K562 (cell line): Measurements from ENCODE around the gene CBFA2T2. TPM values are rescaled to one million over a fixed set of nuclear protein-coding genes. Genes with fewer than 3 reads are reported as not detected.
A peak's percentile ranks its signal among the peaks of the same experiment; 100 is the strongest.

ENCODE experiments used
- ARID4B ChIP-seq: sonication (generic); formaldehyde crosslinking; IDR thresholded peaks from 2 replicates; pipeline ENCODE4 v1.8.0; 2022; ENCODE audit warnings: mild to moderate bottlenecking, missing genetic modification reagents
- GATAD2B ChIP-seq: fragments of 450-650 bp; IDR thresholded peaks from 2 replicates; pipeline ENCODE4 v1.6.1; 2017; ENCODE audit warnings: mild to moderate bottlenecking, borderline replicate concordance
- HNRNPH1 ChIP-seq: fragments of 200-400 bp; formaldehyde crosslinking; optimal IDR thresholded peaks from 2 replicates; pipeline ENCODE3; 2017; ENCODE audit warnings: low read depth, mild to moderate bottlenecking, low read length, moderate library complexity
- KHSRP ChIP-seq: fragments of 450-650 bp; IDR thresholded peaks from 2 replicates; pipeline ENCODE4 v1.6.1; 2017
- MBD2 ChIP-seq: sonication (generic); IDR thresholded peaks from 2 replicates; pipeline ENCODE4 v1.6.1; 2016; ENCODE audit warnings: low read depth, borderline replicate concordance
- RAD51 ChIP-seq: fragments of 450-650 bp; IDR thresholded peaks from 2 replicates; pipeline ENCODE4 v1.7.1; 2016; ENCODE audit warnings: low read depth, mild to moderate bottlenecking, borderline replicate concordance
- SIN3B ChIP-seq: fragments of 450-650 bp; IDR thresholded peaks from 2 replicates; pipeline ENCODE4 v1.6.1; 2017; ENCODE audit warnings: low read depth, mild to moderate bottlenecking, moderate library complexity
- SREBF2 ChIP-seq: sonication (generic); formaldehyde crosslinking; IDR thresholded peaks from 2 replicates; pipeline ENCODE4 v1.4.0; 2020; ENCODE audit warnings: mild to moderate bottlenecking, missing genetic modification reagents
- THRB ChIP-seq: fragments of 450-650 bp; formaldehyde crosslinking; conservative IDR thresholded peaks from 2 replicates; pipeline ENCODE4 v1.4.0; 2022; ENCODE audit warnings: mild to moderate bottlenecking, missing genetic modification characterization
- ZNF57 ChIP-seq: fragments of 450-650 bp; formaldehyde crosslinking; IDR thresholded peaks from 2 replicates; pipeline ENCODE4 v1.4.0; 2020; ENCODE audit warnings: mild to moderate bottlenecking, moderate library complexity
- ZNF639 ChIP-seq, 2 experiments: fragments of 200-800 bp in 1 of 2; sonication (Bioruptor generic) in 1 of 2; sonication (generic) in 1 of 2; formaldehyde crosslinking in 1 of 2; IDR thresholded peaks in 1 of 2; conservative IDR thresholded peaks in 1 of 2; 2 replicates each; pipeline versions ENCODE4 v1.5.0 to v1.6.1; 2016 to 2020; ENCODE audit warnings: missing compliant biosample characterization in 1 of 2, missing genetic modification characterization in 1 of 2, missing genetic modification reagents in 1 of 2
- ZNF696 ChIP-seq: fragments of 250-450 bp; sonication (Bioruptor Pico); conservative IDR thresholded peaks from 2 replicates; pipeline ENCODE4 v1.4.0; 2020; ENCODE audit warnings: mild to moderate bottlenecking, moderate library complexity
- ZNF766 ChIP-seq: fragments of 200-800 bp; sonication (Bioruptor generic); conservative IDR thresholded peaks from 2 replicates; pipeline ENCODE4 v1.6.1; 2016; ENCODE audit warnings: missing genetic modification characterization, missing compliant biosample characterization
- polyA plus RNA-seq, 8 experiments: library from polyadenylated mRNA; depleted of rRNA in 4 of 8; stranded (reverse) in 5 of 8; unstranded in 3 of 8; fragments of >200 nt; fragmentation: Nextera tagmentation in 2 of 8; fragmentation: Illumina TruSeq in 1 of 8; extraction: Ambion mirVana in 2 of 8; extraction: Trizol in 1 of 8; gene quantifications; 2 replicates each; pipeline versions ENCODE4 v1.2.1 to v1.2.3, GENCODE V29; 2011 to 2014; ENCODE audit warnings: inconsistent platforms in 1 of 8, missing spikeins in 1 of 8
- total RNA-seq, 7 experiments: library from RNA; depleted of rRNA in 6 of 7; stranded (reverse); fragments of >200 nt in 6 of 7; fragmentation: Illumina TruSeq in 2 of 7; extraction: Trizol in 2 of 7; gene quantifications; 2 replicates each; pipeline versions ENCODE4 v1.2.1 to v1.2.3, GENCODE V29; 2011 to 2021; ENCODE audit warnings: low replicate concordance in 1 of 7

The CBFA2T2 gene
- total and polyA plus RNA-seq, 9 of the 15 experiments (the other 6 are each of a cell fraction or from before 2014, with no cell fraction given), result 0.27 to 9.6 (median 5.8) TPM

- TF ChIP-seq ZNF639 (CRISPR knock-in tag; conservative IDR thresholded peaks at IDR 0.05 in 1 of 2, IDR thresholded peaks at IDR 0.05 in 1 of 2) (peak in 1 of 2 experiments; percentile 60; a peak in 1 of 4 replicates), ZNF57 (CRISPR knock-in tag) (no peak), SIN3B (peak; percentile 64), SREBF2 (CRISPR knock-in tag) (no peak), HNRNPH1 (no peak), MBD2 (peak; percentile 54; the same call in 1 of the 2 replicates), ARID4B (CRISPR knock-in tag) (peak; percentile 82), ZNF766 (CRISPR knock-in tag) (no peak), THRB (no peak), KHSRP (no peak), RAD51 (peak; percentile 51; the same call in 1 of the 2 replicates), GATAD2B (0 out of 2 replicates have a peak, but pooled peaks have one; percentile 90), ZNF696 (CRISPR knock-in tag) (no peak)
Measured at GRCh38 chr20:33686100-33686983, 196.4 kb downstream of the CBFA2T2 start, which contains the start of gene E2F1 (continued).
